ENCODE data around the gene CPNE5.

DNA sequence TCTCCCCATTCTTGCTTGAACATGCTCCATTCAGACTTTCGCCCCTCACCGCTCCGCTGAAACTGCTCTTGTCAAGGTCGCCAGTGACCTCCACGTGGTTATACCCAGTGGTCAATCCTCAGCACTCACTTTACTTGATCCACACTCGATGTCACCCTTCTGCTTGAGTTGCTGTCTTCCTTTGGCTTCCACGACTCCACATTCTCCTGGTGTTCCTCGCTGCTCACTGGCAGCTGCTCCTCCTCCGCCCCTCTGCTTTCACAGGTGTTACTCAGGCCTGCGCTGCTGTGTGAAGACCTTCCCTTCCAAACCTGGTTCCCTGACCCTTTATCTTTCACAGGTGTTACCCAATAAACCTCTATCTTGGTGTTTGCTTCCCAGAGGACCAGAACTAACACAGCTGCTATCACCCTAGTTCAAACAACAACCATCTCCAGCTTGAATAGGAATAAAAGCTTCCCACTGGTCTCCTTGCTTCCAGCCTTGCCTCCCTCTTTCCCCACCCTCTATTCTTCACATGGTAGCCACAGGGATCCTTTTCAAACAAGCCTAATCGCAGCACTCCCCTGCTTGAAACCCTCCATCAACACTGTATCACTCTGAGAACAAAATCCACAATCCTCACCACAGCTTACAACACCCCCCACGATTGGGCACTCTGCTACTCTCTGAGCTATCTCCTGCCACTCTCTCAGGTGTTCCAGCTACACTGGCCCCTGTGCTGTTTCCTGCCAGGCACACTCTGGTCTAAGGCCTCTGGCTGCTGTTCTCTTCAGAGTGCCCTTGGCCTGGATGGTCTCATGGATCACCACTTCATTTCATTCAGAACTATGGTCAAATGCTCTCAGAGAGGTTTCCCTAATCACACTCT lies 24.7 kb upstream of the CPNE5 start:
- TF ChIP-seq, protein P1, sequence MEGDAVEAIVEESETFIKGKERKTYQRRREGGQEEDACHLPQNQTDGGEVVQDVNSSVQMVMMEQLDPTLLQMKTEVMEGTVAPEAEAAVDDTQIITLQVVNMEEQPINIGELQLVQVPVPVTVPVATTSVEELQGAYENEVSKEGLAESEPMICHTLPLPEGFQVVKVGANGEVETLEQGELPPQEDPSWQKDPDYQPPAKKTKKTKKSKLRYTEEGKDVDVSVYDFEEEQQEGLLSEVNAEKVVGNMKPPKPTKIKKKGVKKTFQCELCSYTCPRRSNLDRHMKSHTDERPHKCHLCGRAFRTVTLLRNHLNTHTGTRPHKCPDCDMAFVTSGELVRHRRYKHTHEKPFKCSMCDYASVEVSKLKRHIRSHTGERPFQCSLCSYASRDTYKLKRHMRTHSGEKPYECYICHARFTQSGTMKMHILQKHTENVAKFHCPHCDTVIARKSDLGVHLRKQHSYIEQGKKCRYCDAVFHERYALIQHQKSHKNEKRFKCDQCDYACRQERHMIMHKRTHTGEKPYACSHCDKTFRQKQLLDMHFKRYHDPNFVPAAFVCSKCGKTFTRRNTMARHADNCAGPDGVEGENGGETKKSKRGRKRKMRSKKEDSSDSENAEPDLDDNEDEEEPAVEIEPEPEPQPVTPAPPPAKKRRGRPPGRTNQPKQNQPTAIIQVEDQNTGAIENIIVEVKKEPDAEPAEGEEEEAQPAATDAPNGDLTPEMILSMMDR (conservative IDR thresholded peaks at IDR 0.05 in 1 of 2, IDR thresholded peaks at IDR 0.05 in 1 of 2; ENCODE audit: low read depth in 1 of 2, low read length in 2 of 2) = no peak
- no peak for TF ChIP-seq EZH2 (IDR thresholded peaks at IDR 0.05; ENCODE audit: low read length, missing control alignments)
